ENCODE results near the gene DEDD.
A peak's percentile ranks its signal among the peaks of the same experiment; 100 is the strongest.

Gene DEDD

DNA sequence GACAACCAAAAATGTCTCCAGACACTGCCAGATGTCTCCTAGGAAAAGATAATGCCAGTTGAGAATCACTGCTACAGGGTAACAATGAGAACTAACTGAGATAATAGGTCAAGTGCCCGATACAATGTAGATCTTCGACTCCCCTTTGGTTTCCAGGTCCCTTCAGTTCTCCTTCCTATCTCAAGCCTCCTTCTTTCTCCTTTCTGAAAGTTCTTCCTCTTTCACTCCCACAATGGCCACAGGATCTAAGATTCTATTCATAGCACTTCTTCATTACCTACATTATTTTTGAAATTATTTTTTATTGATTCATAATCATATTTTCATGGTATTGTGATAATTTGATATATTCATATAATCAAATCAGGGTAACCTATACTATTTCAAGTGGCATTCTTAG lies 20.9 kb downstream of the DEDD start:
- no CpG with 5 or more reads among the region's 2 CpGs for WGBS (ENCODE audit: insufficient coverage, insufficient read length)
- Histone ChIP-seq H3K27ac (ENCODE audit: low read length) (no peak overlapping the region), H3K36me3 (ENCODE audit: control insufficient read depth, insufficient read depth, low read length) (peaks cover 2% of the 10 kb centered on the region; the same call in 1 of the 2 replicates), H3K4me3 (ENCODE audit: low read length) (no peak overlapping the region), H3K27me3 (ENCODE audit: control insufficient read depth, insufficient read depth, low read length) (no peaks in the 10 kb centered on the region), H3K4me1 (ENCODE audit: control insufficient read depth, insufficient read depth, low read length) (no peaks in the 10 kb centered on the region), H3K9me3 (ENCODE audit: control insufficient read depth, insufficient read depth, low read length) (no peaks in the 10 kb centered on the region)
- DNase-seq (ENCODE audit: low read depth, low spot score) = no peak

DNA sequence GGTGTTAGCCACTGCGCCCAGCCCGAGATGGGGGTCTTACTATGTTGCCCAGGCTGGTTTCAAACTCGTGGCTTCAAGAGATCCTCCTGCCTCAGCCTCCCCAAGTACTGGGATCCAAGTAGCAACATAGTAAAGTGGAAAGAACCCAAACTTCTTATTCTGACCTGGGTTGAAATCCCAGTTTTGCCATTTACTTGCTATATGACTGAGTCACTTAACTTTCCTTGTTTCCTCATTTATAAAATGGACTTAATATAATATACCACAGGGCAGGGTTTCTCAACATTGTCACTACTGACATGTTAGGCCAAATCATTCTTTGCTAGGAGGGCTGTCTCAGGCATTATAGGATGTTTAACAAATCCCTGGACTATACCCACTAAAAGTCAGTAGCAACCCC lies 21.4 kb downstream of the DEDD start:
- Histone ChIP-seq H3K9me3 (ENCODE audit: control insufficient read depth, insufficient read depth, low read length) (no peaks in the 10 kb centered on the region), H3K36me3 (ENCODE audit: control insufficient read depth, insufficient read depth, low read length) (peaks cover 2% of the 10 kb centered on the region; the same call in 1 of the 2 replicates), H3K4me1 (ENCODE audit: control insufficient read depth, insufficient read depth, low read length) (no peaks in the 10 kb centered on the region), H3K4me3 (ENCODE audit: low read length) (no peak overlapping the region), H3K27me3 (ENCODE audit: control insufficient read depth, insufficient read depth, low read length) (no peaks in the 10 kb centered on the region), H3K27ac (ENCODE audit: low read length) (no peak overlapping the region)
- WGBS (ENCODE audit: insufficient coverage, insufficient read length) = no CpG with 5 or more reads among the region's 3 CpGs
- no peak for DNase-seq (ENCODE audit: low read depth, low spot score)

GRCh38 chr1:161106431-161106830 lies 26.0 kb downstream of the DEDD start:
- no peak overlapping the region for H3K4me3 ChIP-seq (ENCODE audit: low read length)
- WGBS (ENCODE audit: insufficient coverage, insufficient read length) = no CpG with 5 or more reads among the region's 1 CpG
- H3K4me1 ChIP-seq (ENCODE audit: control insufficient read depth, insufficient read depth, low read length) = no peaks in the 10 kb centered on the region
- H3K27me3 ChIP-seq (ENCODE audit: control insufficient read depth, insufficient read depth, low read length) = no peaks in the 10 kb centered on the region
- no peak overlapping the region for H3K27ac ChIP-seq (ENCODE audit: low read length)
- peaks cover 10% of the 10 kb centered on the region; the same call in 1 of the 2 replicates for H3K36me3 ChIP-seq (ENCODE audit: control insufficient read depth, insufficient read depth, low read length)
- H3K9me3 ChIP-seq (ENCODE audit: control insufficient read depth, insufficient read depth, low read length) = no peaks in the 10 kb centered on the region
- no peak for DNase-seq (ENCODE audit: low read depth, low spot score)

DNA sequence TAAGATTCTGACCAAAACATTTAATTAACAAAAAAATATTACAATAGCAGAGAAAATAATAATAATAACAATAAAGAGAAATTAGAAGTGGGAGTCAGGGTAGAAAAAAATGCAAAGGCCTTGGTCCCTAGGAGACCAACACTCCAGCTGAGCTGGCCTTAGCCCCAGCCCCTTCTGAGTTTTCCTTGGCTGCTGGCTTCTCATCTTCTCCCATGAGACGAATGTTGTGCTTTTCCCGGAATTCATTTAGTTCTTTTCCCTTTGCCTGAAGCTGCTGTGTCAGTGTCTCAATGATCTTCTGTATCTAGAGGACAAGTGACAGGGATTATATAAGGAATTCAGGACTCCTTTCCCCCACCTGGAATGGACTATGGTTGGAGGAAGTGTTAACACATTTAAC lies 31.9 kb downstream of the DEDD start:
- Histone ChIP-seq H3K36me3 (ENCODE audit: control insufficient read depth, insufficient read depth, low read length) (peaks cover 8% of the 10 kb centered on the region; the same call in 1 of the 2 replicates), H3K4me3 (ENCODE audit: low read length) (no peak overlapping the region), H3K27ac (ENCODE audit: low read length) (no peak overlapping the region), H3K9me3 (ENCODE audit: control insufficient read depth, insufficient read depth, low read length) (no peaks in the 10 kb centered on the region), H3K4me1 (ENCODE audit: control insufficient read depth, insufficient read depth, low read length) (no peaks in the 10 kb centered on the region), H3K27me3 (ENCODE audit: control insufficient read depth, insufficient read depth, low read length) (no peaks in the 10 kb centered on the region)
- WGBS (ENCODE audit: insufficient coverage, insufficient read length) = no CpG with 5 or more reads among the region's 2 CpGs
- no peak for DNase-seq (ENCODE audit: low read depth, low spot score)

- no CpG with 5 or more reads among the region's 9 CpGs for WGBS (ENCODE audit: insufficient coverage, insufficient read length)
- no peak for DNase-seq (ENCODE audit: low read depth, low spot score)
- peak overlapping the region; percentile 68; the same call in 1 of the 2 replicates for H3K4me3 ChIP-seq (ENCODE audit: low read length)
- H3K4me1 ChIP-seq (ENCODE audit: control insufficient read depth, insufficient read depth, low read length) = no peaks in the 10 kb centered on the region
- no peak overlapping the region for H3K27ac ChIP-seq (ENCODE audit: low read length)
- H3K27me3 ChIP-seq (ENCODE audit: control insufficient read depth, insufficient read depth, low read length) = no peaks in the 10 kb centered on the region
- H3K36me3 ChIP-seq (ENCODE audit: control insufficient read depth, insufficient read depth, low read length) = peaks cover 8% of the 10 kb centered on the region; the same call in 1 of the 2 replicates
- no peaks in the 10 kb centered on the region for H3K9me3 ChIP-seq (ENCODE audit: control insufficient read depth, insufficient read depth, low read length)
These were observed 33.2 kb downstream of the DEDD start for GRCh38 chr1:161099090-161099802.

GRCh38 chr1:161098210-161099068 lies 34.0 kb downstream of the DEDD start, which contains the start of gene KLHDC9:
Gene KLHDC9 (plus strand): TSS chr1:161098361. CDS start chr1:161098536, 175 bp downstream.
- Histone ChIP-seq H3K27ac (ENCODE audit: low read length) (no peak within 1 kb of the TSS), H3K4me3 (ENCODE audit: low read length) (peak within 1 kb of the TSS; percentile 68), H3K36me3 (ENCODE audit: control insufficient read depth, insufficient read depth, low read length) (peaks cover 8% of the 10 kb centered on the region; the same call in 1 of the 2 replicates), H3K27me3 (ENCODE audit: control insufficient read depth, insufficient read depth, low read length) (no peaks in the 10 kb centered on the region), H3K4me1 (ENCODE audit: control insufficient read depth, insufficient read depth, low read length) (no peaks in the 10 kb centered on the region), H3K9me3 (ENCODE audit: control insufficient read depth, insufficient read depth, low read length) (no peaks in the 10 kb centered on the region)
- DNase-seq (ENCODE audit: low read depth, low spot score) = peak; percentile 89
- no CpG with 5 or more reads among the region's 71 CpGs for WGBS (ENCODE audit: insufficient coverage, insufficient read length)

GRCh38 chr1:161096530-161096929 lies 35.9 kb downstream of the DEDD start:
- no peaks in the 10 kb centered on the region for H3K9me3 ChIP-seq (ENCODE audit: control insufficient read depth, insufficient read depth, low read length)
- no peaks in the 10 kb centered on the region for H3K27me3 ChIP-seq (ENCODE audit: control insufficient read depth, insufficient read depth, low read length)
- H3K27ac ChIP-seq (ENCODE audit: low read length) = no peak overlapping the region
- no peak overlapping the region for H3K4me3 ChIP-seq (ENCODE audit: low read length)
- no peaks in the 10 kb centered on the region for H3K4me1 ChIP-seq (ENCODE audit: control insufficient read depth, insufficient read depth, low read length)
- WGBS (ENCODE audit: insufficient coverage, insufficient read length) = no CpG with 5 or more reads among the region's 1 CpG
- no peak for DNase-seq (ENCODE audit: low read depth, low spot score)
- H3K36me3 ChIP-seq (ENCODE audit: control insufficient read depth, insufficient read depth, low read length) = peaks cover 1% of the 10 kb centered on the region; the same call in 1 of the 2 replicates

GRCh38 chr1:161096015-161096414 lies 36.5 kb downstream of the DEDD start:
- H3K27ac ChIP-seq (ENCODE audit: low read length) = no peak overlapping the region
- no peak overlapping the region for H3K4me3 ChIP-seq (ENCODE audit: low read length)
- H3K27me3 ChIP-seq (ENCODE audit: control insufficient read depth, insufficient read depth, low read length) = no peaks in the 10 kb centered on the region
- H3K36me3 ChIP-seq (ENCODE audit: control insufficient read depth, insufficient read depth, low read length) = no peaks in the 10 kb centered on the region
- H3K4me1 ChIP-seq (ENCODE audit: control insufficient read depth, insufficient read depth, low read length) = no peaks in the 10 kb centered on the region
- WGBS (ENCODE audit: insufficient coverage, insufficient read length) = no CpG with 5 or more reads among the region's 2 CpGs
- DNase-seq (ENCODE audit: low read depth, low spot score) = no peak
- H3K9me3 ChIP-seq (ENCODE audit: control insufficient read depth, insufficient read depth, low read length) = no peaks in the 10 kb centered on the region

GRCh38 chr1:161095230-161095629 lies 37.2 kb downstream of the DEDD start:
- no peak for DNase-seq (ENCODE audit: low read depth, low spot score)
- H3K4me3 ChIP-seq (ENCODE audit: low read length) = no peak overlapping the region
- no peak overlapping the region for H3K27ac ChIP-seq (ENCODE audit: low read length)
- H3K36me3 ChIP-seq (ENCODE audit: control insufficient read depth, insufficient read depth, low read length) = no peaks in the 10 kb centered on the region
- WGBS (ENCODE audit: insufficient coverage, insufficient read length) = no CpG with 5 or more reads among the region's 6 CpGs
- H3K4me1 ChIP-seq (ENCODE audit: control insufficient read depth, insufficient read depth, low read length) = no peaks in the 10 kb centered on the region
- no peaks in the 10 kb centered on the region for H3K27me3 ChIP-seq (ENCODE audit: control insufficient read depth, insufficient read depth, low read length)
- no peaks in the 10 kb centered on the region for H3K9me3 ChIP-seq (ENCODE audit: control insufficient read depth, insufficient read depth, low read length)

DNA sequence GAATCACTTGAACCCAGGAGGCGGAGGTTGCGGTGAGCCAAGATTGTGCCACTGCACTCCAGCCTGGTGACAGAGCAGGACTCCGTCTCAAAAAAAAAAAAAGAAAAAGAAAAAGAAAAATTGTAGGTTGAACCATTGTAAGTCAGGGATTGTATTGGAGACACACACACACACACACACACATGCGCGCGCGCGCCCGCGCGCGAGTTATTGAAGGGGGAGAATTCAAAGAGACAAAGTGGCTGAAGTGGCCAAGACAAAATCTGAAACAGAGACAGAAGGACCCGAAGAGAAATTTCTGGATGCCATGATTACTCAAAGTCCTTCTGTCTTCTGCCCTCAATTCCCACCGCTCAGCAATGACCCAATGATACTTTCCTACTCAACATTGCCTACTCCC lies 38.0 kb downstream of the DEDD start:
- Histone ChIP-seq H3K4me3 (ENCODE audit: low read length) (no peak overlapping the region), H3K27ac (ENCODE audit: low read length) (no peak overlapping the region), H3K9me3 (ENCODE audit: control insufficient read depth, insufficient read depth, low read length) (no peaks in the 10 kb centered on the region), H3K4me1 (ENCODE audit: control insufficient read depth, insufficient read depth, low read length) (no peaks in the 10 kb centered on the region), H3K36me3 (ENCODE audit: control insufficient read depth, insufficient read depth, low read length) (no peaks in the 10 kb centered on the region), H3K27me3 (ENCODE audit: control insufficient read depth, insufficient read depth, low read length) (no peaks in the 10 kb centered on the region)
- no CpG with 5 or more reads among the region's 14 CpGs for WGBS (ENCODE audit: insufficient coverage, insufficient read length)
- DNase-seq (ENCODE audit: low read depth, low spot score) = no peak
